IgD-negative memory B cell (primary cell): ENCODE measurements around the gene MAFG. TPM values are rescaled to one million over a fixed set of nuclear protein-coding genes. Genes with fewer than 3 reads are reported as not detected.
A peak's percentile ranks its signal among the peaks of the same experiment; 100 is the strongest.
"Not testable (repeated sequence)": the region's sequence is repeated elsewhere in the genome, so short reads cannot be mapped to it uniquely, and the experiment has no call there.

Source experiments
- H3K27ac Mint-ChIP-seq, 3 donors: one replicate each; pipeline ENCODE4 v1.8.0; 2020 to 2022; ENCODE audit warnings: mild to moderate bottlenecking in 3 of 3, mixed read lengths in 3 of 3, moderate library complexity in 1 of 3
- H3K27me3 Mint-ChIP-seq: one replicate; pipeline ENCODE4 v1.8.0; 2021; ENCODE audit warnings: mixed read lengths
- H3K36me3 Mint-ChIP-seq: one replicate; pipeline ENCODE4 v1.8.0; 2020; ENCODE audit warnings: mild to moderate bottlenecking, mixed read lengths
- H3K4me1 Mint-ChIP-seq, 3 donors: one replicate each; pipeline ENCODE4 v1.8.0; 2020 to 2022; ENCODE audit warnings: mixed read lengths in 3 of 3, mild to moderate bottlenecking in 1 of 3
- H3K4me3 Mint-ChIP-seq, 4 donors: one replicate each; pipeline ENCODE4 v1.8.0; 2020 to 2022; ENCODE audit warnings: mild to moderate bottlenecking in 4 of 4, mixed read lengths in 4 of 4, moderate library complexity in 3 of 4
- H3K9me3 Mint-ChIP-seq, 3 donors: one replicate each; pipeline ENCODE4 v1.8.0; 2020 to 2021; ENCODE audit warnings: mixed read lengths in 3 of 3, mild to moderate bottlenecking in 1 of 3
- polyA plus RNA-seq: library from polyadenylated mRNA; unstranded; fragments of 300-500 nt; fragmentation: Illumina TruSeq; gene quantifications from one replicate; pipeline ENCODE4 v1.2.3, GENCODE V29; 2021

Gene MAFG
- polyA plus RNA-seq, 1 donor from 2014 or later, result 1.6 TPM

DNA sequence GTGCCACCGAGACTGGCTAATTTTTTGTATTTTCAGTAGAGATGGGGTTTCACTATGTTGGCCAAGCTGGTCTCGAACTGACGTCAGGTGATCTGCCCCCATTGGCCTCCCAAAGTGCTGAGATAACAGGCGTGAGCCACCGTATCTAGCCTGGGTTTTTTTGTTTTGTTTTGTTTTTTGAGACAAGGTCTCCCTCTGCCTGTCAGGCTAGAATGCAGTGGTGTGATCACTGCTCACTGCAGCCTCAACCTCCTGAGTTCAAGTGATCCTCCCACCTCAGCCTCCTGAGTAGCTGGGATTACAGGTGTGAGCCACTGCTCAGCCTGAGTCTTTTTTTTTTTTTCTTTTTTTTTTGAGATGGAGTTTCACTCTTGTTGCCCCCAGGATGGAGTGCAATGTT, 25.9 kb upstream of the MAFG start:
- H3K27ac Mint-ChIP-seq, H3K4me3 Mint-ChIP-seq, H3K4me1 Mint-ChIP-seq, H3K9me3 Mint-ChIP-seq, H3K36me3 Mint-ChIP-seq: not testable (repeated sequence)
- H3K27me3 Mint-ChIP-seq, result peaks cover 21% of the 10 kb centered on the region

DNA sequence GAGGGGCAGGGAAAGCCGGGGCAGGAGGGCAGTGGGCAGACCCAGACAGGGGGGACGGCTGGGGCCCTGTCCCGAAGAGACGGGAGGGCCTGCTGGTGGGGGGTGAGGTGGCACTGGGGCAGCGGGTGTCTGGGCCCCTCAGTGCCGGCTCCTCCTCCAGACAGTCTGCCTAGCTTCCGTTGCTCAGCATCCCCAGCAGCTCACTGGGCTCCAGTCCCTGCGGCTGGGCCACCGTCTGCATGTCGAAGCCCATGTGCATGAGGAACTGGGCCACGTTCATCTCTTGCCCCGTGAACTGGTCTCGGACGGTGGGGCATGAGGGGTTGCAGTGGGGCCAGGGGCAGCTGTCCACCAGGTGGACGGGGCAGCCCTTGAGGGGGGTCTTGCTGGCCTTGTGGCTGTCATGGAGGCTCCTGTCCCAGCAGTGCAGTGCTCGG, 25.3 kb upstream of the MAFG start:
- peaks cover 0 to 2% (median 0%) of the 10 kb centered on the region in 3 donors for H3K4me1 Mint-ChIP-seq
- no peak overlapping the region for H3K4me3 Mint-ChIP-seq
- peaks cover 16% of the 10 kb centered on the region for H3K27me3 Mint-ChIP-seq

DNA sequence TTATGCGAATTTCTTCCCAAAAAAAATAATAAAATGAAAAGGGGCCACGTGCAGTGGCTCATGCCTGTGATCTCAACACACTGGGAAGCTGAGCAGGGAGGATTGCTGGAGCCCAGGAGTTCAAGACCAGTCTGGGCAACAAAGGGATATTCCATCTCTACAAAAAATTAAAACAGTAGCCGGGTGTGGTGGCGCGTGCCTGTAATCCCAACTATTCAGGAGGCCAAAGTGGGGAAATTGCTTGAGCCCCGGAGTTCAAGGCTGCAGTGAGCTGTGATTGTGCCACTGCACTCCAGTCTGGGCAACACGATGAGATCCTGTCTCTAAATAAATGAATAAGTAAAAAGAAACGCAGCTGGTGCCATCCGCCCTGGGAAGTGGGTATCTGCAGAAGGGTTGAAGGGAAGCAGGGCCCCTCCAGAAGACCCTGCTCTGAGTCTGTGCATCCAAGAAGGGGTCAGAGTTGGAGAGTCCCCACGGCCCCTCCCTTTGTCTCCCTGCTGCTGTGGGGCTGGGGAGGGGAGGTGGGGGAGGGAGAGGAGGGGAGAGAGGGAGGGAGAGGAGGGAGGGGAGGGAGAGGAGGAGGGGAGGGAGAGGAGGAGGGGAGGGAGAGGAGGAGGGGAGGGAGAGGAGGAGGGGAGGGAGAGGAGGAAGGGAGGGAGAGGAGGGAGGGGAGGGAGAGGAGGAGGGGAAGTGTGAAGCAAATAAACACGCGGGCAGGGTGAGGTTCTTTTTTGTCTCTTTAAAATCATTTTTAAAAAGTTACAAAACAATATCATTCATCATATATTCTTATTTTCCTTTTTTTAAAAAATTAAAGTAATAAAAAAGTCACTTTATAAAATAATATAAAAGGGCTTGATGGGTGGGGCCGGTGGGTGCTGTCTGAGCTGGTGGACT, 24.5 kb upstream of the MAFG start:
- no peaks in the 10 kb centered on the region for H3K36me3 Mint-ChIP-seq
- H3K4me1 Mint-ChIP-seq, result no peaks in the 10 kb centered on the region
- H3K27ac Mint-ChIP-seq, result peak overlapping the region in 1 of 3 donors; percentile 25
- H3K9me3 Mint-ChIP-seq, result no peaks in the 10 kb centered on the region
- no peak overlapping the region for H3K4me3 Mint-ChIP-seq
- peaks cover 12% of the 10 kb centered on the region for H3K27me3 Mint-ChIP-seq

More for the DNA sequence above, 25.3 kb upstream of the MAFG start:
- Mint-ChIP-seq H3K27ac (no peak overlapping the region), H3K9me3 (no peaks in the 10 kb centered on the region), H3K36me3 (no peaks in the 10 kb centered on the region)

DNA sequence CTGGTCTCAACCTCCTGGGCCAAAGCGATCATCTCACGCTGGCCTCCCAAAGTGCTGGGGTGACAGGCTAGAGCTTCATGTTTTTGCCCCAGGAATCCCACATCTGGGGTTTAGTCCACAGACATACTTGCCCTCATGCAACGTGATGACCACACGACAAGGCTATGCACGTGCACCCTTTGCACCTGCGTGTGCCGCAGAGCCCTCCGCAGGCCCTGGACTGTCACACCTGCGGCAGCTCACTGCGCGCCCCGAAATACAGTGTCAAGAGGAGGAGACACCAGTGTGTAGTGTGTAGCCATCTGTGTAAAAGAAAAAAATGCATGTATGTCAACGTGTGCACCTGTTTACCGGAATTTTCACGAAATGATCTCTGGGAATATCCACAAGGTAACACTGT, 23.0 kb upstream of the MAFG start:
- Mint-ChIP-seq H3K9me3 (no peaks in the 10 kb centered on the region), H3K4me3 (no peak overlapping the region), H3K27ac (no peak overlapping the region), H3K27me3 (peaks cover 8% of the 10 kb centered on the region), H3K36me3 (no peaks in the 10 kb centered on the region), H3K4me1 (no peaks in the 10 kb centered on the region)

DNA sequence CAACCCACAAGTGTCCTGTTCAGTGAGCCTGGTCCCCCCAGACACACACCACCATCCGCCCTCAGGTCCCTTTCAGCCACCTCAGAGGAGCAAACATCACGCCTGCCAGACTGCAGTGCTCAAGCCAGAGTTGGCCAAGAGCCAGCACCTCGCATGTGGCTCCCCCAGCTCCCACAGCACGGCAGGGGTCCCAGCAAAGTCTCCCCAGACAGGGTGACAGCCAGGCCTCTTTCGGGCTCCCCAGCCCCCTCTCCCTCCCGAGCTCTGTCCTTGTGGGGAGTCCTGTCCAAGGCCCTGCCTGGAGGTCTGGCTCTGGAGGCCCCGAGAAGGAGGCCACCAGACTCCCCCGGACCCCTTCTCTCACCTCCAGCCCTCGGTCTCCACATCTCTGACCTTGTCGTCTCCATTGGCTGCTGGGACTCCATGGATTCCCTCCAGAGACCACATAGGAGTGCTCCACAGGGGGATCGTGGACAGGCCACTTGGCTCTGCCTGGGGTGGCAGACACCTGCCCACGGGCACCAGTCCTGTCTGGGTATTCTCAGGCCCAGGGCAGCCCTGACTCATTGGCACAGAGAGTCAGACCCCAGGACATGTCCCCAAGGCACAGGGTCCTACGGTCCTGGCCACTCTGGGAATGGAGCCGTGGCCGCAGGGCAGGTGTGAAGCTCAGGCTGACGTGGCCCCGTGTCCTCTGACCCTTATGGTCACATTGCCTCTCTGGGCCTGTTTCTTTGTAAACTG, 21.3 kb upstream of the MAFG start:
- H3K36me3 Mint-ChIP-seq, result no peaks in the 10 kb centered on the region
- peaks cover 7% of the 10 kb centered on the region for H3K27me3 Mint-ChIP-seq
- H3K9me3 Mint-ChIP-seq, result no peaks in the 10 kb centered on the region
- no peak overlapping the region for H3K27ac Mint-ChIP-seq
- no peaks in the 10 kb centered on the region for H3K4me1 Mint-ChIP-seq
- peak overlapping the region in 1 of 4 donors; percentile 47 for H3K4me3 Mint-ChIP-seq

DNA sequence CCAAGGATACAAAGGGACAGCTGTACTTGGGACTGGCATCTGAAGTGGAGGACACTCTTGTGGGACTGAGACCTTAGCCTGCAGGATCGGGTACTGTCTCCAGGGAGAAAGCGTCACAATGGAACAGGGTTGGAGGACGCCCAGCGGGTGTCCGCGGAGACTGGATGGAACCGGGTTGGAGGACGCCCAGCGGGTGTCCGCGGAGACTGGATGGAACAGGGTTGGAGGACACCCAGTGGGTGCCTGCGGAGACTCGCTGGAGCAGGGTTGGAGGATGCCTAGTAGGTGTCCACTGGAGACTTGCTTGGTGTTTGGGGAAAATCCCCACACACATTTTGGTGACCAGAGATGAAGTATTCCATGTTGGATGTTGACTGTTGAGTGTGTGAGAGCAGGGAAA, 19.7 kb upstream of the MAFG start, which contains the start of gene MYADML2:
Gene MYADML2 (minus strand): TSS at position 45 of the 400 bp plus-strand sequence. CDS start 5,492 bp downstream, outside the sequence.
- Mint-ChIP-seq H3K9me3 (no peaks in the 10 kb centered on the region), H3K27ac (no peak within 1 kb of the TSS), H3K36me3 (no peaks in the 10 kb centered on the region), H3K4me3 (no peak within 1 kb of the TSS), H3K27me3 (peaks cover 11% of the 10 kb centered on the region), H3K4me1 (no peaks in the 10 kb centered on the region)

DNA sequence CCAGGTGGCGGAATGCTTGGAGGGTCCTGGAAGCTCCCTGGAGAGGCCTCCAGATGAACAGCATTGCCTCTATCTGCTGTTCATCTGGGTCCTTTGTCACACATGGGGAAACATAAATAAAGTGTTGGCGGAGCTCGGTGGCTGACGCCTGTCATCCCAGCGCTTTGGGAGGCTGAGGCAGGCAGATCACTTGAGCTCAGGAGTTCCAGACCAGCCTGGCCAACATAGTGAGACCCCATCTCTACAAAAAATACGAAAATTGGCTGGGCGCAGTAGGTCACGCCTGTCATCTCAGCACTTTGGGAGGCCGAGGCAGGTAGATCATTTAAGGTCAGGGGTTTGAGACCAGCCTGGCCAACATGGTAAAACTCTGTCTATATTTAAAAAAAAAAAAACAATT, 17.3 kb upstream of the MAFG start:
- H3K27me3 Mint-ChIP-seq, result peaks cover 14% of the 10 kb centered on the region
- no peaks in the 10 kb centered on the region for H3K36me3 Mint-ChIP-seq
- H3K4me1 Mint-ChIP-seq, result no peaks in the 10 kb centered on the region
- H3K27ac Mint-ChIP-seq, result no peak overlapping the region
- H3K9me3 Mint-ChIP-seq, result no peaks in the 10 kb centered on the region
- no peak overlapping the region for H3K4me3 Mint-ChIP-seq

DNA sequence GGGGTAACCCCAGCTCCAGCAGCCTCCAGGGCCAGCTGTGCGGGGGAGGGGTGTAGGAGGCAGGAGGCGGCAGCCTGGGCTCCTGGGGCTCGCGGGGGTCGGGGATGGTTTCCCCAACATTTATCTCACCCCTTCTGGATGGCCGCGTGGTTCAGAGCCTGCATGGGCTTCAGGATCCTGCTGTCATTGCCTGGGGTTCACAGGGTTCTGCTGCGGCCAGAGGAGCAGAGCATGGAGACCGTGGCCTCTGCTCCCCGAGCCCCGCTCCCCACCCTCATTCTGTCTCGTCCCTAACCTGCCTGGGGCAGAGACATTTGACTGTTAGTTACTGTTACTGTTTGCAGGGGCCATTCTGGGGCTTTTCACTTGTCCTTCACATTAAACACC, 14.6 kb upstream of the MAFG start:
- Mint-ChIP-seq H3K36me3 (no peaks in the 10 kb centered on the region), H3K4me3 (no peak overlapping the region), H3K4me1 (peaks cover 0 to 2% (median 0%) of the 10 kb centered on the region in 3 donors), H3K27me3 (peaks cover 16% of the 10 kb centered on the region), H3K9me3 (no peaks in the 10 kb centered on the region), H3K27ac (peak overlapping the region in 1 of 3 donors; percentile 73)

DNA sequence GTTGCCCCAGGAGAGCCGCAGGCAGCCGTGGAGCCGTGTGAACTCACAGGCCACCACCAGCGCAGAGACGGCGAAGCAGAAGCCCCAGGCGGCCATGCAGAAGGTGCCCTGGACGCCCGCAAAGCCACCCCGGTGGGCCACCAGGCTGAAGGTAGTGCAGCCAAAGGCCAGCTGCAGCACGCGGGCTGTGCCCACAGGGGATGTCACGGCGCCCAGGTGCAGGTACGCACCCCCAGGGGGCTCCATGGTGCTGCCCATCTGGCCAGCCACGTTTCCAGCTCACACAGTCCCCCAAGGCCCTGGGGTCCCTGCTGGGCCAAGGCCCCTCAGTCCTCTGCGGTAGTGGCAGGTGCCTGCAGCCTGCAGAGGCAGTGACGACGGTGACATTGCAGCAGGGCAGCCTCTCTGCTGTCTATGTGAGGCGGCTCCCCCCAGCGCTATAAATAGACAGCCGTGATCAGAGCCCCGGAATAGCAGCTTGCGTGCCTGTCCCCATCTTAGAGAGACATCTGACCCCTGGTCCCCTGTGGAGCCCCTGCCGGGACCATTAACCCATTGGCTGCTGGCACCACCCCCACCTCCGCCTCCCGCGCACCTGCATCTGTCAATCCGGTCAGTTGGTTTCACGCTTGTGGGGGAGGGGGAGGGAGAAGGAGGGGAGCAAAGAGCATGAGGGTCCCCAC, 14.1 kb upstream of the MAFG start:
- Mint-ChIP-seq H3K4me1 (peaks cover 0 to 2% (median 0%) of the 10 kb centered on the region in 3 donors), H3K36me3 (no peaks in the 10 kb centered on the region), H3K27me3 (peaks cover 16% of the 10 kb centered on the region), H3K9me3 (no peaks in the 10 kb centered on the region), H3K4me3 (no peak overlapping the region), H3K27ac (no peak overlapping the region)

DNA sequence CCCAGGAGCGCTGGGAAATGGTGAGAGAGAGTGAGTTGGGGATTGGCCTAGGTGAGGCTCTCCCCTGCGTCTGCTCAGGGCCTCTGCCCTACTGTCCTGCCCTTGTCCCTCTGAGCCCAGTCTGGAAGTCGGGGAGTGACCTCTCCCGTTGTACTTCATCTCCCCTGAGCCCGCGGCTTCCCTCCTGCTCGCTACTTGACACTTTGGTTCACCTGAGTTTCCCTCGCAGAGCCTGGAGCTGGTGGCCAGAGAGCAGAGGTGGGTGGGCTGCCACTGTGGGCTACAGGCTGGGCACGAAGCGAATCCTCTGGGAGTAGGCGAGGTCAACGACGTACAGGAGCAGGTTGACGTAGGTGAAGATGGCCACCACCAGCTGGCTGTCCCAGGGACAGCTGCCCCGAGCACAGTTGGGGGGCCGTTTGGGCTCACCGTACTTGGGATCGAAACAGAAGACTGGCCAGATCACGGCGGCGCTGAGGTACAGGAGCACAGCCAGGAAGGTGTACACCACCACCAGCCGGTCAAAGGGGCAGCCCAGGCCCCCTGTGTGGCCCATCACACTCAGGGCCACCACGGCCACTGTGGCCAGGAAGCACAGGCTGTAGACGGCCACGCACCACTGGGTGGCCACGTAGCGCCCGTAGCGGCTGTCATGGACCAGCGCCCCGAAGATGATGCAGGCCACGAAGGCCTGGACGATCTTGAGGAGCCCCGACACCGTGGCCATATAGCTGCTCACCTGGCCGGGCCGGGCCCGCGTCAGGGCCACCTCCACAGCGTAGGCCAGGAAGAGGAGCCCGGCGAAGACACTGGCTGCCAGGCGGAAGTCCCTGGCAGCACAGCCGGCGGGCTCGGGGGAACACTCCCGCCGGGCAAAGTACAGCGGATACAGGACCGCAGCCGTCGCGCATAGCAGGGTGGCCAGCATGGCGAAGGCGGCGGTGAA, 13.3 kb upstream of the MAFG start:
- Mint-ChIP-seq H3K4me1 (peaks cover 0 to 2% (median 0%) of the 10 kb centered on the region in 3 donors), H3K36me3 (no peaks in the 10 kb centered on the region), H3K27ac (peak overlapping the region in 1 of 3 donors; percentile 21), H3K27me3 (peaks cover 16% of the 10 kb centered on the region), H3K9me3 (no peaks in the 10 kb centered on the region), H3K4me3 (peak overlapping the region in 1 of 4 donors; percentile 27)

DNA sequence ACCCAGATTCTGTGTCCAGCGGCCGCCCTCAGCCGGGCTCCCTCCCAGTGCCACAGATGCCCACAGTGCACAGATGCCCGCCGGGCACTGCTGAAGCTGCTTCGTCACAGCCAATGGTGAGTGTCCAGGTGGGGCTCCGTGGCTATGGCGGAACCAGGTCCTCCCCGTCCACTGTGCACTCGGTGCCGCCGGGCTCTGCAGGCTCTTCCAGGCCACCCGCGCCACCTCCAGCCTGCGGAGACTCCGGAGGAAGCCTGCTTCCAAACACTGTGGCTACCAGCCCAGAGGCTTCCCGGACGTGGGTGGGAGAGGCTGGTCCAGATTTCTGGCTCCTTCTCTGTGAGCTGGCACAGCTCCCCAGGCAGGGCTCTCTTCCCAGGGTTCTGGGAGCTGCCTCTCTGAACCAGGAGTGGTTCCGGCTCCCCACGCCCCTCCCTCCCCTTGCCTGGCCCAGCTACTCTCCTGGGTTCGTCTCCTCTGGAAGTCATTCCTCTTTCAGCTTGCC, 12.4 kb upstream of the MAFG start:
- Mint-ChIP-seq H3K27me3 (peaks cover 16% of the 10 kb centered on the region), H3K27ac (no peak overlapping the region), H3K9me3 (no peaks in the 10 kb centered on the region), H3K4me3 (no peak overlapping the region), H3K36me3 (no peaks in the 10 kb centered on the region), H3K4me1 (peaks cover 0 to 2% (median 0%) of the 10 kb centered on the region in 3 donors)

DNA sequence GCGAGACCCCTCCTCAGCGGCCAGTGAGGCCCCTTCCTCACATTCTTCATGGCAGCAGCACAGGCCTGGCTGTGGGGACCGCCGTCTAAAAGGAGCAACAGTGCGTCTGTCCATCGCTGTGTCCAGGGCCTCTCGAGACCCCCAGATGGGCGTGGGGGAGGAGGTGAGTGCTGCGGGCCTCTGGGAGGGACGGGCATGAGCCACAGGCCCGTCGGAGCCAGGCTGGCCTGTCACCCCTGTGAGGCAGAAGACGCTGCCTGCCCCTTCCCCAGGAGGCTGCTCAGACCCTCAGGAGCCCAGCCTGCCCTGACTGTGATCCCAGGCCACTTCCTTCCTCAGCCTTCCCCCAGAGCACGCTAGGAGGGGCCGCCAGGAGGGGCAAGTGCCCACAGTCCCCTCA, 11.7 kb upstream of the MAFG start:
- Mint-ChIP-seq H3K36me3 (no peaks in the 10 kb centered on the region), H3K4me1 (peaks cover 0 to 2% (median 0%) of the 10 kb centered on the region in 3 donors), H3K27ac (no peak overlapping the region), H3K27me3 (peaks cover 16% of the 10 kb centered on the region), H3K4me3 (no peak overlapping the region), H3K9me3 (no peaks in the 10 kb centered on the region)

DNA sequence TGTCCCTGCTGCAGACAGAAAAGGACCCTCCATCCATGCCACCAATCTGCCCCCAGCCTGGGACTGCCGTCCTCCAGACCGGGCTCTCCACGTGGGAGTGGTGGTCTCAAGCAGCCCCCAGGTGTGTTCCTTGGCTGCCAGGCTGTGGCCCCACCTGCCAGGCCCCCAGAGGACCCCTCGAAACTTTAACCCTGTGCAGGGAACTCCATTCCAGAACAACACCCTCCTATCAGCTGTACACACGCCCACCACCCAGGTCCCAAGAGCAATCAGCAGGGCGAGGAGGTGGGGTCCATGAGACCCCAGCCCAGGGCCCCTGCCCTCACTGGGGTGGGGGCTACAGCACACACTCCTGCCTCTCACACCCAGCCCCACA, 8.2 kb upstream of the MAFG start:
- Mint-ChIP-seq H3K4me1 (peaks cover 0 to 4% (median 0%) of the 10 kb centered on the region in 3 donors), H3K4me3 (peak overlapping the region in 3 of 4 donors; percentile 67 to 78 (median 70)), H3K9me3 (no peaks in the 10 kb centered on the region), H3K36me3 (no peaks in the 10 kb centered on the region), H3K27ac (peak overlapping the region in 1 of 3 donors; percentile 25), H3K27me3 (peaks cover 10% of the 10 kb centered on the region)
